GM12891 (cell line): ENCODE measurements around the gene RUNX2.

Experiments
- PAX5 ChIP-seq: IDR thresholded peaks from 2 replicates; pipeline ENCODE4 v1.6.1; 2011; ENCODE audit warnings: low read length, moderate library complexity, mild to moderate bottlenecking; ENCODE audit not compliant: insufficient read depth, severe bottlenecking
- POLR2A ChIP-seq: IDR thresholded peaks from 2 replicates; pipeline ENCODE4 v1.6.1; 2011; ENCODE audit warnings: low read depth, low read length, control low read depth
- POLR2AphosphoS5 ChIP-seq: IDR thresholded peaks from 2 replicates; pipeline ENCODE4 v1.6.1; 2011; ENCODE audit warnings: low read depth, low read length, control low read depth
- POU2F2 ChIP-seq: IDR thresholded peaks from 2 replicates; pipeline ENCODE4 v1.6.1; 2011; ENCODE audit warnings: low read depth, mild to moderate bottlenecking, control low read depth, low read length, moderate library complexity
- SPI1 ChIP-seq: IDR thresholded peaks from 2 replicates; pipeline ENCODE4 v1.6.1; 2011; ENCODE audit warnings: low read depth, low read length, control low read depth
- TAF1 ChIP-seq: IDR thresholded peaks from 2 replicates; pipeline ENCODE4 v1.6.1; 2011; ENCODE audit warnings: low read depth, low read length, control low read depth

- TF ChIP-seq POLR2A, result no peak
- TF ChIP-seq TAF1, result no peak
- TF ChIP-seq POLR2AphosphoS5, result no peak
- TF ChIP-seq PAX5, result no peak
- TF ChIP-seq POU2F2, result no peak
- TF ChIP-seq SPI1, result no peak
Observed at GRCh38 chr6:45432977-45433376, 104.8 kb downstream of the RUNX2 start.
